ENCODE data around the gene SLC19A1.
A peak's percentile ranks its signal among the peaks of the same experiment; 100 is the strongest.

The SLC19A1 gene

GRCh38 chr21:45542242-45542666, at the start of gene SLC19A1:
TSS of gene SLC19A1 (minus strand) at chr21:45542440. CDS start at chr21:45537959, 4,481 bp downstream.
- no peak for TF ChIP-seq CTCF (IDR thresholded peaks at IDR 0.05; ENCODE audit: low read depth, low read length)
- H3K4me3 ChIP-seq (ENCODE audit: low read depth, low read length): peak within 1 kb of the TSS; percentile 58

GRCh38 chr21:45591619-45592207, 49.5 kb upstream of the SLC19A1 start:
- no peak for TF ChIP-seq CTCF (IDR thresholded peaks at IDR 0.05; ENCODE audit: low read depth, low read length)
- H3K4me3 ChIP-seq (ENCODE audit: low read depth, low read length): no peak overlapping the region

- no peak overlapping the region for H3K4me3 ChIP-seq (ENCODE audit: low read depth, low read length)
- no peak for TF ChIP-seq CTCF (IDR thresholded peaks at IDR 0.05; ENCODE audit: low read depth, low read length)
Observed at GRCh38 chr21:45590726-45591618, 48.7 kb upstream of the SLC19A1 start.

- TF ChIP-seq CTCF (IDR thresholded peaks at IDR 0.05; ENCODE audit: low read depth, low read length): no peak
- H3K4me3 ChIP-seq (ENCODE audit: low read depth, low read length): no peak overlapping the region
Observed at GRCh38 chr21:45590246-45590725, 48.0 kb upstream of the SLC19A1 start.

- no peak for TF ChIP-seq CTCF (IDR thresholded peaks at IDR 0.05; ENCODE audit: low read depth, low read length)
- no peak overlapping the region for H3K4me3 ChIP-seq (ENCODE audit: low read depth, low read length)
Observed at GRCh38 chr21:45589686-45590245, 47.5 kb upstream of the SLC19A1 start.

GRCh38 chr21:45588871-45589491, 46.7 kb upstream of the SLC19A1 start:
- no peak for TF ChIP-seq CTCF (IDR thresholded peaks at IDR 0.05; ENCODE audit: low read depth, low read length)
- no peak overlapping the region for H3K4me3 ChIP-seq (ENCODE audit: low read depth, low read length)

Measured in WI38 (cell line).